Neural cell (in vitro differentiated cells): ENCODE data around the gene ELMO1. TPM values are rescaled to one million over a fixed set of nuclear protein-coding genes. Genes with fewer than 3 reads are reported as not detected.

Source experiments
- H2AFZ ChIP-seq: fragments of 200-600, 300-800 bp; sonication (generic), shearing (Covaris generic); 2 replicates; pipeline ENCODE4 v1.6.0; 2014; ENCODE audit warnings: low read depth, mild to moderate bottlenecking, antibody characterized with exemption, low read length, moderate library complexity
- H3F3A ChIP-seq: fragments of 200-600 bp; shearing (Covaris generic); 2 replicates; pipeline ENCODE4 v1.6.1; 2016; ENCODE audit warnings: mild to moderate bottlenecking, moderate library complexity, mixed read lengths, antibody characterized with exemption, low read length; ENCODE audit not compliant: insufficient read depth, poor library complexity, severe bottlenecking
- H3K27ac ChIP-seq: fragments of 200-600, 300-800 bp; sonication (generic), shearing (Covaris generic); 2 replicates; pipeline ENCODE4 v1.5.1; 2014; ENCODE audit warnings: mild to moderate bottlenecking, low read length, moderate library complexity
- H3K27me3 ChIP-seq: fragments of 300-800, 200-600 bp; sonication (generic), shearing (Covaris generic); 2 replicates; pipeline ENCODE4 v1.6.0; 2014; ENCODE audit warnings: mild to moderate bottlenecking, low read depth, low read length, moderate library complexity; ENCODE audit not compliant: insufficient read depth
- H3K36me3 ChIP-seq: fragments of 300-800, 200-600 bp; sonication (generic), shearing (Covaris generic); 2 replicates; pipeline ENCODE4 v1.5.1; 2014; ENCODE audit warnings: mild to moderate bottlenecking, antibody characterized with exemption, low read length, moderate library complexity; ENCODE audit not compliant: insufficient read depth
- H3K4me2 ChIP-seq: fragments of 300-800, 200-600 bp; sonication (generic), shearing (Covaris generic); 2 replicates; pipeline ENCODE4 v1.6.0; 2014; ENCODE audit warnings: mild to moderate bottlenecking, low read length
- H3K4me3 ChIP-seq: fragments of 300-800, 200-600 bp; sonication (generic), shearing (Covaris generic); 2 replicates; pipeline ENCODE4 v1.5.1; 2014; ENCODE audit warnings: mild to moderate bottlenecking, low read length, moderate library complexity
- H3K79me2 ChIP-seq: fragments of 200-600 bp; shearing (Covaris generic); replicated peaks from 2 replicates; pipeline ENCODE4 v1.6.0; 2014; ENCODE audit warnings: mild to moderate bottlenecking, low read length, moderate library complexity; ENCODE audit not compliant: insufficient read depth
- H3K9ac ChIP-seq: fragments of 300-800, 200-600 bp; sonication (generic), shearing (Covaris generic); 2 replicates; pipeline ENCODE4 v1.6.1; 2016; ENCODE audit warnings: mild to moderate bottlenecking, low read length, mixed read lengths
- H3K9me2 ChIP-seq: fragments of 200-600 bp; shearing (Covaris generic); 2 replicates; pipeline ENCODE4 v1.6.1; 2016; ENCODE audit warnings: mild to moderate bottlenecking, low read length, mixed read lengths; ENCODE audit not compliant: insufficient read depth
- H3K9me3 ChIP-seq: fragments of 200-600, 300-800 bp; sonication (generic), shearing (Covaris generic); 2 replicates; pipeline ENCODE4 v1.6.1; 2016; ENCODE audit warnings: mild to moderate bottlenecking, mixed run types, low read length, moderate library complexity, mixed read lengths
- H4K20me1 ChIP-seq: fragments of 200-600 bp; shearing (Covaris generic); 2 replicates; pipeline ENCODE4 v1.6.1; 2016; ENCODE audit warnings: mild to moderate bottlenecking, mixed run types; ENCODE audit not compliant: insufficient read depth
- CTCF ChIP-seq: fragments of 450-650 bp; IDR thresholded peaks from 2 replicates; pipeline ENCODE4 v1.5.1; 2014; ENCODE audit warnings: antibody characterized with exemption, mild to moderate bottlenecking, moderate library complexity; ENCODE audit not compliant: poor library complexity, severe bottlenecking
- EP300 ChIP-seq: fragments of 450-650 bp; conservative IDR thresholded peaks from 2 replicates; pipeline ENCODE4 v1.6.1; 2014; ENCODE audit warnings: antibody characterized with exemption, mild to moderate bottlenecking, moderate library complexity; ENCODE audit not compliant: poor library complexity, severe bottlenecking
- EZH2 ChIP-seq: fragments of 200-600, 300-800 bp; shearing (Covaris generic), sonication (generic); IDR thresholded peaks from 2 replicates; pipeline ENCODE4 v1.6.1; 2014; ENCODE audit warnings: antibody characterized with exemption, low read length, borderline replicate concordance, mild to moderate bottlenecking; ENCODE audit not compliant: insufficient read depth, poor library complexity, severe bottlenecking
- MXI1 ChIP-seq: fragments of 450-650 bp; conservative IDR thresholded peaks from 2 replicates; pipeline ENCODE4 v1.6.1; 2014; ENCODE audit warnings: antibody characterized with exemption, mild to moderate bottlenecking; ENCODE audit not compliant: poor library complexity, severe bottlenecking
- POLR2AphosphoS5 ChIP-seq: IDR thresholded peaks from 2 replicates; pipeline ENCODE4 v1.6.1; 2012
- RAD21 ChIP-seq: fragments of 450-650 bp; conservative IDR thresholded peaks from 2 replicates; pipeline ENCODE4 v1.6.1; 2014; ENCODE audit warnings: antibody characterized with exemption, mild to moderate bottlenecking, moderate library complexity
- REST ChIP-seq: IDR thresholded peaks from 2 replicates; pipeline ENCODE4 v1.6.1; 2012; ENCODE audit warnings: borderline replicate concordance
- SMC3 ChIP-seq: fragments of 450-650 bp; conservative IDR thresholded peaks from 2 replicates; pipeline ENCODE4 v1.6.1; 2014; ENCODE audit warnings: antibody characterized with exemption, mild to moderate bottlenecking, moderate library complexity; ENCODE audit not compliant: poor library complexity
- TAF1 ChIP-seq: IDR thresholded peaks from 2 replicates; pipeline ENCODE4 v1.6.1; 2012; ENCODE audit warnings: low read depth
- polyA minus RNA-seq: library from RNA; depleted of rRNA, polyadenylated mRNA; stranded (reverse); fragments of >200 nt; gene quantifications from 2 replicates; pipeline ENCODE4 v1.2.3, GENCODE V29; 2014
- polyA plus RNA-seq: library from polyadenylated mRNA; depleted of rRNA; stranded (reverse); fragments of >200 nt; gene quantifications from 2 replicates; pipeline ENCODE4 v1.2.3, GENCODE V29; 2014

ELMO1 gene
- 12.2 and 18.1 TPM in 2 replicates for polyA plus RNA-seq
- polyA minus RNA-seq, result 55.5 and 61.7 TPM in 2 replicates

- peaks cover 3% of the 10 kb centered on the region for H3K27me3 ChIP-seq
- no peaks in the 10 kb centered on the region for H3F3A ChIP-seq
- peak within 1 kb of the TSS; percentile 28 for H3K4me2 ChIP-seq
- no peaks in the 10 kb centered on the region for H3K9me3 ChIP-seq
- H3K9ac ChIP-seq, result peak within 1 kb of the TSS; percentile 80
- peak; percentile 64 for TF ChIP-seq RAD21
- peak; percentile 73 for TF ChIP-seq MXI1
- peak; percentile 71 for TF ChIP-seq CTCF
- TF ChIP-seq SMC3, result peak; percentile 68
- TF ChIP-seq TAF1, result no peak
- TF ChIP-seq EP300, result no peak
- no peak for TF ChIP-seq EZH2
- no peak for TF ChIP-seq REST
- no peak for TF ChIP-seq POLR2AphosphoS5
- H3K9me2 ChIP-seq, result no peaks in the 10 kb centered on the region
- no peaks in the 10 kb centered on the region for H4K20me1 ChIP-seq
- peak within 1 kb of the TSS; percentile 43 for H2AFZ ChIP-seq
- H3K36me3 ChIP-seq, result no peaks in the 10 kb centered on the region
- peak within 1 kb of the TSS; percentile 86 for H3K4me3 ChIP-seq
- H3K27ac ChIP-seq, result peak within 1 kb of the TSS; percentile 70
- H3K79me2 ChIP-seq, result peaks cover 6% of the 10 kb centered on the region
Observed at GRCh38 chr7:37448636-37449361, at the start of gene ELMO1. Gene ELMO1, minus strand, starts transcription at chr7:37448864. Its CDS starts 106,174 bp downstream, at chr7:37342690.

GRCh38 chr7:37497576-37497975 lies 48.9 kb upstream of the ELMO1 start:
- H3K36me3 ChIP-seq, result no peaks in the 10 kb centered on the region
- H2AFZ ChIP-seq, result no peak overlapping the region
- H3K79me2 ChIP-seq, result no peaks in the 10 kb centered on the region
- H3F3A ChIP-seq, result no peaks in the 10 kb centered on the region
- H3K9me3 ChIP-seq, result no peaks in the 10 kb centered on the region
- no peak for TF ChIP-seq EZH2
- TF ChIP-seq REST, result no peak
- no peak for TF ChIP-seq SMC3
- no peak for TF ChIP-seq CTCF
- TF ChIP-seq TAF1, result no peak
- TF ChIP-seq POLR2AphosphoS5, result no peak
- TF ChIP-seq EP300, result no peak
- no peak for TF ChIP-seq RAD21
- TF ChIP-seq MXI1, result no peak
- no peak overlapping the region for H3K4me3 ChIP-seq
- no peak overlapping the region for H3K27ac ChIP-seq
- no peaks in the 10 kb centered on the region for H3K27me3 ChIP-seq
- H4K20me1 ChIP-seq, result no peaks in the 10 kb centered on the region
- H3K4me2 ChIP-seq, result no peak overlapping the region
- H3K9me2 ChIP-seq, result no peaks in the 10 kb centered on the region
- no peak overlapping the region for H3K9ac ChIP-seq
